ENCODE measurements around the gene MORN1. TPM values are rescaled to one million over a fixed set of nuclear protein-coding genes. Genes with fewer than 3 reads are reported as not detected.

The MORN1 gene
- total and polyA plus RNA-seq, 2 donors (not counting 3 experiments of a cell fraction or from before 2014, with no cell fraction given): 4.3 to 6.4 TPM

- dilution Hi-C loops (cut with MboI; ENCODE audit: extremely low pct_ligation_motif_present, low sequenced_read_pairs) (no loop called here), intact Hi-C loops (cut with micrococcal nuclease) (loop anchor here (2.0 kb wide), 1 partner anchor 67 kb away; the partner anchor contains the start of genes MORN1 and RER1)
- no peaks in the 10 kb centered on the region for H3K36me3 ChIP-seq (ENCODE audit: control insufficient read depth in 2 of 2, extremely low read depth in 1 of 2, insufficient read depth in 2 of 2, low read length in 2 of 2)
- no peak overlapping the region for H3K9ac ChIP-seq (replicated peaks; ENCODE audit: extremely low read depth, insufficient read depth, low read length)
- H3K79me2 ChIP-seq (ENCODE audit: control insufficient read depth, insufficient read depth, low read length): no peaks in the 10 kb centered on the region
- no peaks in the 10 kb centered on the region for H3K9me1 ChIP-seq (replicated peaks; ENCODE audit: control insufficient read depth, extremely low read depth, insufficient read depth, low read length)
- H3K4me3 ChIP-seq (replicated peaks in 1 of 3; ENCODE audit: insufficient read depth in 1 of 3, low read depth in 1 of 3, low read length in 3 of 3): no peak overlapping the region
- ChIA-PET POLR2A (no interaction called here), CTCF (no interaction called here)
- no peak for TF ChIP-seq CTCF (IDR thresholded peaks at IDR 0.05; ENCODE audit: extremely low read depth in 1 of 2, insufficient read depth in 1 of 2, low read depth in 1 of 2, low read length in 2 of 2)
- no peak for TF ChIP-seq JUN (IDR thresholded peaks at IDR 0.05; ENCODE audit: borderline replicate concordance, insufficient read depth, insufficient read length, low read depth)
- TF ChIP-seq MAX (IDR thresholded peaks at IDR 0.05; ENCODE audit: insufficient read depth, insufficient read length): no peak
- no peak for TF ChIP-seq EZH2 (IDR thresholded peaks at IDR 0.05; ENCODE audit: borderline replicate concordance, low read depth, low read length, severe bottlenecking)
- no peak for TF ChIP-seq GATA2 (IDR thresholded peaks at IDR 0.05; ENCODE audit: insufficient read depth, insufficient read length, low read depth, low read length)
- no peak for TF ChIP-seq POLR2AphosphoS5 (IDR thresholded peaks at IDR 0.05; ENCODE audit: insufficient read depth, low read depth, low read length)
- TF ChIP-seq MYC (IDR thresholded peaks at IDR 0.05; ENCODE audit: low read depth, low read length): no peak
- no peak for TF ChIP-seq POLR2A (IDR thresholded peaks at IDR 0.05; ENCODE audit: low read depth, low read length)
- no peak for TF ChIP-seq FOS (IDR thresholded peaks at IDR 0.05; ENCODE audit: borderline replicate concordance, insufficient read depth, low read length)
- no peaks in the 10 kb centered on the region for H4K20me1 ChIP-seq (replicated peaks; ENCODE audit: control insufficient read depth, extremely low read depth, insufficient read depth, low read length)
- no peak overlapping the region for H3K27ac ChIP-seq (ENCODE audit: insufficient read depth, low read depth, low read length)
- no peak overlapping the region for H2AFZ ChIP-seq (ENCODE audit: low read depth, low read length)
- DNase-seq (ENCODE audit: low read depth, low spot score): no peak
- H3K9me3 ChIP-seq (replicated peaks; ENCODE audit: control insufficient read depth, insufficient read depth, low read length): no peaks in the 10 kb centered on the region
- no TSS peak for BruUV-seq (replicated peaks)
- H3K4me2 ChIP-seq (ENCODE audit: insufficient read depth, low read length): no peak overlapping the region
- no peak for FAIRE-seq
- H3K4me1 ChIP-seq (ENCODE audit: control insufficient read depth, extremely low read depth, insufficient read depth, low read length): peaks cover 5% of the 10 kb centered on the region
- H3K27me3 ChIP-seq (ENCODE audit: control insufficient read depth in 2 of 2, insufficient read depth in 2 of 2, low read length in 2 of 2): no peaks in the 10 kb centered on the region
Measured at GRCh38 chr1:2323451-2323974, 67.8 kb downstream of the MORN1 start.
